Liver (tissue), 9 donors: ENCODE data around the gene XPR1. TPM values are rescaled to one million over a fixed set of nuclear protein-coding genes. Genes with fewer than 3 reads are reported as not detected.

Experiments used
- DNase-seq: peaks from one replicate; pipeline ENCODE4 v3.0.0-alpha.2; 2017; ENCODE audit warnings: low spot score
- H3K27ac ChIP-seq, 2 donors: one replicate each; pipeline ENCODE4 v1.7.0; 2013; ENCODE audit warnings: inconsistent platforms in 2 of 2, low read length in 2 of 2, control low read depth in 1 of 2, low read depth in 1 of 2, mild to moderate bottlenecking in 1 of 2
- H3K27me3 ChIP-seq, 4 donors: one replicate each; pipeline versions ENCODE4 v1.6.1 to v1.7.0; 2013; ENCODE audit warnings: low read length in 3 of 4, inconsistent platforms in 1 of 4, mild to moderate bottlenecking in 1 of 4, moderate library complexity in 1 of 4; ENCODE audit not compliant: control insufficient read depth in 4 of 4, insufficient read depth in 4 of 4
- H3K36me3 ChIP-seq, 4 donors: one replicate each; pipeline versions ENCODE4 v1.6.1 to v1.7.0; 2013; ENCODE audit warnings: low read length in 3 of 4, mild to moderate bottlenecking in 3 of 4, low read depth in 1 of 4, moderate library complexity in 1 of 4; ENCODE audit not compliant: control insufficient read depth in 4 of 4, insufficient read depth in 3 of 4
- H3K4me1 ChIP-seq, 4 donors: one replicate each; pipeline versions ENCODE4 v1.6.1 to v1.7.0; 2013; ENCODE audit warnings: low read length in 3 of 4, mild to moderate bottlenecking in 3 of 4, moderate library complexity in 1 of 4; ENCODE audit not compliant: control insufficient read depth in 4 of 4, insufficient read depth in 4 of 4
- H3K4me3 ChIP-seq, 3 donors: one replicate each; pipeline versions ENCODE4 v1.6.1 to v1.7.0; 2013; ENCODE audit warnings: low read length in 3 of 3, control low read depth in 1 of 3, low read depth in 1 of 3, mild to moderate bottlenecking in 1 of 3
- H3K9ac ChIP-seq, 2 donors: one replicate each; pipeline ENCODE4 v1.7.0; 2013; ENCODE audit warnings: low read length in 2 of 2, mild to moderate bottlenecking in 2 of 2, moderate library complexity in 2 of 2, control low read depth in 1 of 2, low read depth in 1 of 2
- H3K9me3 ChIP-seq, 4 donors: one replicate each; pipeline versions ENCODE4 v1.6.1 to v1.7.0; 2013; ENCODE audit warnings: low read length in 3 of 4; ENCODE audit not compliant: control insufficient read depth in 4 of 4
- EGR1 ChIP-seq, 2 donors: IDR thresholded peaks; 2 replicates each; pipeline ENCODE4 v1.6.1; 2016 to 2018; ENCODE audit warnings: antibody characterized with exemption in 2 of 2, low read depth in 2 of 2
- FOXA1 ChIP-seq: IDR thresholded peaks from 2 replicates; pipeline ENCODE4 v1.6.1; 2016; ENCODE audit warnings: antibody characterized with exemption
- FOXA2 ChIP-seq: IDR thresholded peaks from 2 replicates; pipeline ENCODE4 v1.6.1; 2016; ENCODE audit warnings: antibody characterized with exemption
- GABPA ChIP-seq, 2 donors: IDR thresholded peaks in 1 of 2; conservative IDR thresholded peaks in 1 of 2; 2 replicates each; pipeline ENCODE4 v1.6.1; 2016; ENCODE audit warnings: antibody characterized with exemption in 2 of 2, mild to moderate bottlenecking in 1 of 2, moderate library complexity in 1 of 2
- HNF4A ChIP-seq, 2 donors: conservative IDR thresholded peaks; 2 replicates each; pipeline ENCODE4 v1.6.1; 2016; ENCODE audit warnings: antibody characterized with exemption in 2 of 2, mild to moderate bottlenecking in 2 of 2
- HNF4G ChIP-seq: IDR thresholded peaks from 2 replicates; pipeline ENCODE4 v1.6.1; 2016; ENCODE audit warnings: antibody characterized with exemption
- JUND ChIP-seq, 2 donors: IDR thresholded peaks; 2 replicates each; pipeline ENCODE4 v1.6.1; 2016; ENCODE audit warnings: antibody characterized with exemption in 2 of 2
- NR2F2 ChIP-seq: IDR thresholded peaks from 2 replicates; pipeline ENCODE4 v1.6.1; 2016; ENCODE audit warnings: antibody characterized with exemption
- RAD21 ChIP-seq, 2 donors: IDR thresholded peaks; 2 replicates each; pipeline ENCODE4 v1.6.1; 2016; ENCODE audit warnings: antibody characterized with exemption in 2 of 2, mild to moderate bottlenecking in 2 of 2
- RXRA ChIP-seq, 2 donors: IDR thresholded peaks; 2 replicates each; pipeline ENCODE4 v1.6.1; 2017 to 2018; ENCODE audit warnings: antibody characterized with exemption in 2 of 2, mild to moderate bottlenecking in 1 of 2
- SP1 ChIP-seq: IDR thresholded peaks from 2 replicates; pipeline ENCODE4 v1.6.1; 2018; ENCODE audit warnings: antibody characterized with exemption, mild to moderate bottlenecking
- TAF1 ChIP-seq: conservative IDR thresholded peaks from 2 replicates; pipeline ENCODE4 v1.6.1; 2016; ENCODE audit warnings: antibody characterized with exemption, mild to moderate bottlenecking
- YY1 ChIP-seq: IDR thresholded peaks from 2 replicates; pipeline ENCODE4 v1.6.1; 2016; ENCODE audit warnings: antibody characterized with exemption, mild to moderate bottlenecking
- WGBS: extraction: QIAGEN DNeasy Blood & Tissue Kit; methylation state at CpG from one replicate; pipeline ENCODE4 v1.1.7; 2013; 5-methylcytosine and 5-hydroxymethylcytosine counted together
- polyA plus RNA-seq, 2 donors: library from polyadenylated mRNA; stranded (reverse) in 1 of 2; unstranded in 1 of 2; fragments of 200-250 nt in 1 of 2; fragments of >200 nt in 1 of 2; fragmentation: Nextera tagmentation in 1 of 2; extraction: Ambion mirVana in 1 of 2; gene quantifications; one replicate each; pipeline versions ENCODE4 v1.2.1 to v1.2.3, GENCODE V29; 2013 to 2015
- total RNA-seq, 2 donors: library from RNA; depleted of rRNA; stranded (reverse); fragments of >200 nt; gene quantifications; one replicate each; pipeline ENCODE4 v1.2.3, GENCODE V29; 2014
- TF ChIP-seq, protein P1 (sequence below): IDR thresholded peaks from 2 replicates; pipeline ENCODE4 v1.6.1; 2016; ENCODE audit warnings: antibody characterized with exemption, mild to moderate bottlenecking
- TF ChIP-seq, protein P2 (sequence below): IDR thresholded peaks from 2 replicates; pipeline ENCODE4 v1.6.1; 2016; ENCODE audit warnings: antibody characterized with exemption
- TF ChIP-seq, protein P3 (sequence below): fragments of 150-350 bp; IDR thresholded peaks from 2 replicates; pipeline ENCODE4 v1.5.1; 2017; ENCODE audit warnings: improper control_type of control experiment, low read depth, low read length; ENCODE audit not compliant: missing input control
- TF ChIP-seq, protein P4 (sequence below): IDR thresholded peaks from 2 replicates; pipeline ENCODE4 v1.6.1; 2016; ENCODE audit warnings: antibody characterized with exemption
- donor health status: healthy.
- donor health status: healthy.
- donor health status: healthy.
- donor health status: healthy.
- donor health status: healthy.

XPR1 gene
- total and polyA plus RNA-seq, 4 donors = 1.8 to 14.3 (median 5.9) TPM

DNA sequence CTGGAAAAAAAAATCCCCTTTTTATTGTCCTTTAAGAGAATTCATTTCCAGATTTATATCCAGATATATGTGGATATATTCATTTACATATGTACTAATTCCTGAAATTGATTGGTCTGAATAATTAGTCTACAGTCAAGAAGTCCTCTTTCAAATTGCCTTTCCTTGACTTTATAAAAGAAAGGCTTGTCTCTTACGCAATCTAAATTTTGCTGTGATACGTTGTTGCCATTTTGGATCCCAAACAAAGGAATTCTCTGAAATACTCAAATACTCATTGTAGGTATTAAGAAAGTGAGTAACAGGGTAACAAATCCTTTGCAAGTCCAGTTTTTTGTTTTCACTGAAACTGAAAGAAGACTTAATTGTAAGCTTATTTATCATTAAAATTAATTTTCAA is 144.0 kb downstream of the XPR1 start (continued):
- TF ChIP-seq, protein P1, sequence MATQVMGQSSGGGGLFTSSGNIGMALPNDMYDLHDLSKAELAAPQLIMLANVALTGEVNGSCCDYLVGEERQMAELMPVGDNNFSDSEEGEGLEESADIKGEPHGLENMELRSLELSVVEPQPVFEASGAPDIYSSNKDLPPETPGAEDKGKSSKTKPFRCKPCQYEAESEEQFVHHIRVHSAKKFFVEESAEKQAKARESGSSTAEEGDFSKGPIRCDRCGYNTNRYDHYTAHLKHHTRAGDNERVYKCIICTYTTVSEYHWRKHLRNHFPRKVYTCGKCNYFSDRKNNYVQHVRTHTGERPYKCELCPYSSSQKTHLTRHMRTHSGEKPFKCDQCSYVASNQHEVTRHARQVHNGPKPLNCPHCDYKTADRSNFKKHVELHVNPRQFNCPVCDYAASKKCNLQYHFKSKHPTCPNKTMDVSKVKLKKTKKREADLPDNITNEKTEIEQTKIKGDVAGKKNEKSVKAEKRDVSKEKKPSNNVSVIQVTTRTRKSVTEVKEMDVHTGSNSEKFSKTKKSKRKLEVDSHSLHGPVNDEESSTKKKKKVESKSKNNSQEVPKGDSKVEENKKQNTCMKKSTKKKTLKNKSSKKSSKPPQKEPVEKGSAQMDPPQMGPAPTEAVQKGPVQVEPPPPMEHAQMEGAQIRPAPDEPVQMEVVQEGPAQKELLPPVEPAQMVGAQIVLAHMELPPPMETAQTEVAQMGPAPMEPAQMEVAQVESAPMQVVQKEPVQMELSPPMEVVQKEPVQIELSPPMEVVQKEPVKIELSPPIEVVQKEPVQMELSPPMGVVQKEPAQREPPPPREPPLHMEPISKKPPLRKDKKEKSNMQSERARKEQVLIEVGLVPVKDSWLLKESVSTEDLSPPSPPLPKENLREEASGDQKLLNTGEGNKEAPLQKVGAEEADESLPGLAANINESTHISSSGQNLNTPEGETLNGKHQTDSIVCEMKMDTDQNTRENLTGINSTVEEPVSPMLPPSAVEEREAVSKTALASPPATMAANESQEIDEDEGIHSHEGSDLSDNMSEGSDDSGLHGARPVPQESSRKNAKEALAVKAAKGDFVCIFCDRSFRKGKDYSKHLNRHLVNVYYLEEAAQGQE = no peak
- no peak for TF ChIP-seq GABPA (IDR thresholded peaks at IDR 0.05 in 1 of 2, conservative IDR thresholded peaks at IDR 0.05 in 1 of 2)
- TF ChIP-seq YY1 = no peak
- TF ChIP-seq FOXA1 = no peak

DNA sequence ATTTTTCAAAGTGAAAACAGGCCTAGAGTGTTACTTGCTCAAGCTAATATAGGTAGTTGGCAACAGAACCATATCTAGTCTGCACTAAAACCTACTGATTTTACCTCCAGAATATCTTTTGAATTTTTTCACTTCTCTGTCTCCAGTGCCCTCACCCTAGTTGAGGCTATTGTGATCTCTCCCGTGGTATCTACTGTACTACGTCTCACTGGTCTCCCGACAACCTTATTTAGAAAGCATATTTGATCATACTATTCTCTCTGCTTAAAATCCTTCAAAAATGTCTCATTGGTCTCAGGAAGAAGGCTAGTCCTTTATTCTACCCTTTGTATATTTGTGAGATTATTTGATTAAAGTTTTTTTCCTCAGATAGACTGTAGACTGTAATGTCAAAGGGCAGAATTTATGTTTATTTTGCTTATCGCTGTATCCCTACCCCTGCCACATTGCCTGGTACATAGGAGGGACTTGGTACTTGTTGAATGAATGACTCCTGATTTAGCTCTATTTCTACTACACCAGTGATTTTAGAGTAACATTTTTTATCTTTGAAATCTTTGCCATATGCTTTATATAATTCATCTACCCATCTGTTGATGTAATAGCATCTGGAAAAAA is 145.4 kb downstream of the XPR1 start:
- no peak for DNase-seq
- WGBS = 34% methylated on average over 4 of the region's 4 CpGs
- H3K36me3 ChIP-seq = no peaks in the 10 kb centered on the region

More for the DNA sequence above, 145.4 kb downstream of the XPR1 start:
- Histone ChIP-seq H3K4me1 (peaks cover 0 to 19% (median 6%) of the 10 kb centered on the region in 4 donors), H3K9ac (peak overlapping the region; percentile 26 to 55), H3K27ac (peak overlapping the region in 1 of 2 donors; percentile 43), H3K9me3 (no peaks in the 10 kb centered on the region), H3K4me3 (no peak overlapping the region), H3K27me3 (no peaks in the 10 kb centered on the region)
- TF ChIP-seq RAD21 (IDR thresholded peaks at IDR 0.05) = peak in 1 of 2 donors; percentile 15
- TF ChIP-seq FOXA1 = no peak
- no peak for TF ChIP-seq TAF1
- no peak for TF ChIP-seq YY1
- TF ChIP-seq, protein P2, sequence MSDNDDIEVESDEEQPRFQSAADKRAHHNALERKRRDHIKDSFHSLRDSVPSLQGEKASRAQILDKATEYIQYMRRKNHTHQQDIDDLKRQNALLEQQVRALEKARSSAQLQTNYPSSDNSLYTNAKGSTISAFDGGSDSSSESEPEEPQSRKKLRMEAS = peak; percentile 27
- TF ChIP-seq FOXA2 = peak; percentile 49
- peak; percentile 69 for TF ChIP-seq HNF4G
- peak; percentile 97 to 98 for TF ChIP-seq HNF4A (conservative IDR thresholded peaks at IDR 0.05)
- TF ChIP-seq NR2F2 = no peak
- TF ChIP-seq, protein P3, sequence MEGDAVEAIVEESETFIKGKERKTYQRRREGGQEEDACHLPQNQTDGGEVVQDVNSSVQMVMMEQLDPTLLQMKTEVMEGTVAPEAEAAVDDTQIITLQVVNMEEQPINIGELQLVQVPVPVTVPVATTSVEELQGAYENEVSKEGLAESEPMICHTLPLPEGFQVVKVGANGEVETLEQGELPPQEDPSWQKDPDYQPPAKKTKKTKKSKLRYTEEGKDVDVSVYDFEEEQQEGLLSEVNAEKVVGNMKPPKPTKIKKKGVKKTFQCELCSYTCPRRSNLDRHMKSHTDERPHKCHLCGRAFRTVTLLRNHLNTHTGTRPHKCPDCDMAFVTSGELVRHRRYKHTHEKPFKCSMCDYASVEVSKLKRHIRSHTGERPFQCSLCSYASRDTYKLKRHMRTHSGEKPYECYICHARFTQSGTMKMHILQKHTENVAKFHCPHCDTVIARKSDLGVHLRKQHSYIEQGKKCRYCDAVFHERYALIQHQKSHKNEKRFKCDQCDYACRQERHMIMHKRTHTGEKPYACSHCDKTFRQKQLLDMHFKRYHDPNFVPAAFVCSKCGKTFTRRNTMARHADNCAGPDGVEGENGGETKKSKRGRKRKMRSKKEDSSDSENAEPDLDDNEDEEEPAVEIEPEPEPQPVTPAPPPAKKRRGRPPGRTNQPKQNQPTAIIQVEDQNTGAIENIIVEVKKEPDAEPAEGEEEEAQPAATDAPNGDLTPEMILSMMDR = no peak
- TF ChIP-seq, protein P4, sequence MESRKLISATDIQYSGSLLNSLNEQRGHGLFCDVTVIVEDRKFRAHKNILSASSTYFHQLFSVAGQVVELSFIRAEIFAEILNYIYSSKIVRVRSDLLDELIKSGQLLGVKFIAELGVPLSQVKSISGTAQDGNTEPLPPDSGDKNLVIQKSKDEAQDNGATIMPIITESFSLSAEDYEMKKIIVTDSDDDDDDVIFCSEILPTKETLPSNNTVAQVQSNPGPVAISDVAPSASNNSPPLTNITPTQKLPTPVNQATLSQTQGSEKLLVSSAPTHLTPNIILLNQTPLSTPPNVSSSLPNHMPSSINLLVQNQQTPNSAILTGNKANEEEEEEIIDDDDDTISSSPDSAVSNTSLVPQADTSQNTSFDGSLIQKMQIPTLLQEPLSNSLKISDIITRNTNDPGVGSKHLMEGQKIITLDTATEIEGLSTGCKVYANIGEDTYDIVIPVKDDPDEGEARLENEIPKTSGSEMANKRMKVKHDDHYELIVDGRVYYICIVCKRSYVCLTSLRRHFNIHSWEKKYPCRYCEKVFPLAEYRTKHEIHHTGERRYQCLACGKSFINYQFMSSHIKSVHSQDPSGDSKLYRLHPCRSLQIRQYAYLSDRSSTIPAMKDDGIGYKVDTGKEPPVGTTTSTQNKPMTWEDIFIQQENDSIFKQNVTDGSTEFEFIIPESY = peak; percentile 44
- TF ChIP-seq SP1 = peak; percentile 61
- TF ChIP-seq RXRA (IDR thresholded peaks at IDR 0.05) = peak; percentile 34 to 55
- TF ChIP-seq, protein P1 = peak; percentile 16
- no peak for TF ChIP-seq EGR1 (IDR thresholded peaks at IDR 0.05; ENCODE audit: low read depth in 2 of 2)
- TF ChIP-seq JUND (IDR thresholded peaks at IDR 0.05) = peak in 1 of 2 donors; percentile 31
